ENCODE results near the gene GCM1.

GRCh38 chr6:53162606-53163005 is 14.0 kb upstream of the GCM1 start:
- no peak for TF ChIP-seq CTCF (IDR thresholded peaks at IDR 0.05; ENCODE audit: borderline replicate concordance, extremely low read depth, low read length, poor library complexity, severe bottlenecking)
- no peak for TF ChIP-seq EZH2 (IDR thresholded peaks at IDR 0.05; ENCODE audit: borderline replicate concordance, low read depth, low read length, severe bottlenecking)

Measured in DND-41 (cell line).